Measurements from ENCODE around the gene AMER3.
A peak's percentile ranks its signal among the peaks of the same experiment; 100 is the strongest.

The AMER3 gene

DNA sequence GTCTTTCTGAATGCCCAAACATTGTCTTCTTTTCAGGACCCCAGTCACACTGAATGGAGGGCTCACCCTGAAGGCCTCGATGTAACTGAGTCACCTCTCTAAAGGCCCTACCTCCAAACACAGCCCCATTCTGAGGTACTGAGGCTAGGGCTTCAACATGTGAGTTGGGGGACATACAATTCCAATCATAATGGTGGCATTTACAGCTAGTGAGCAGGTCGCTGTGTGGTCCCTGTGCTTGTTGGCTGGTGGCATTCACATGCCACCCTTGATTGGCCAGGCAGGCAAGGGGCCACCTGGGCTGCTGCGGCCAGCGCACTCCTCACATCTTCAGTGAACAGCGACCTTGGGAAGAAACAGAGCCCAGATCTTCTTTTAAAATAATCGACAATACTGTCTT lies 30.7 kb downstream of the AMER3 start:
- Histone ChIP-seq H3K9me3 (ENCODE audit: control extremely low read depth in 1 of 5, control insufficient read depth in 4 of 5, insufficient read depth in 2 of 5, low read depth in 1 of 5, low read length in 4 of 5) (no peaks in the 10 kb centered on the region), H3K4me3 (ENCODE audit: control insufficient read depth in 1 of 7, extremely low read depth in 1 of 7, insufficient read depth in 4 of 7, low read depth in 2 of 7, low read length in 6 of 7) (no peak overlapping the region), H3K4me1 (ENCODE audit: control extremely low read depth in 1 of 4, control insufficient read depth in 4 of 4, insufficient read depth in 4 of 4, low read length in 3 of 4) (no peaks in the 10 kb centered on the region), H3K27me3 (replicated peaks in 2 of 5; ENCODE audit: control insufficient read depth in 4 of 5, insufficient read depth in 5 of 5, low read length in 4 of 5) (peaks cover 0 to 4% (median 2%) of the 10 kb centered on the region in 5 experiments), H3K27ac (ENCODE audit: insufficient read depth in 1 of 2, low read depth in 1 of 2, low read length in 2 of 2, poor library complexity in 1 of 2, severe bottlenecking in 2 of 2) (no peak overlapping the region), H3K36me3 (ENCODE audit: control insufficient read depth in 4 of 4, insufficient read depth in 4 of 4, low read length in 3 of 4) (no peaks in the 10 kb centered on the region)
- CTCF ChIA-PET = no interaction called here
- POLR2A ChIA-PET = no interaction called here
- WGBS (ENCODE audit: insufficient coverage) = 94% methylated on average over 5 of the region's 6 CpGs
- no peak for DNase-seq

DNA sequence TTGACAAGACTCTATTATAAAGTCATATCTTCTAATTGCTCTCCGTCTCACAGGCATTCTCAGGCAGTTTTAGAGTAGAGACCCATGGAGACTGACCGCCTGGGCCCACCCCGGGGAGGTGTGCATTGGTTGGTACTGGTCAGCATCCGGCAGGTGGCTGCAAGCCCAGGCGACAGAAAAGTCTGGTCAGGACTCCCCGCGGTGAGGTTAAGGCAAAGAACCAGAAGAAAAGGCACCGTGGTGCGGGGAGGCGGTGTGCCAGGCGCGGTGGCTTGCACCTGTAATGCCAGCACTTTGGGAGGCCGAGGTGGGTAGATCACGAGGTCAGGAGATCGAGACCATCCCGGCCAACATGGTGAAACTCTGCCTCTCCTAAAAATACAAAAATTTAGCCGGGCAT lies 32.5 kb downstream of the AMER3 start:
- WGBS (ENCODE audit: insufficient coverage) = 93% methylated on average over 15 of the region's 17 CpGs
- CTCF ChIA-PET = no interaction called here
- DNase-seq = no peak
- no peak overlapping the region for H3K4me3 ChIP-seq (ENCODE audit: control insufficient read depth in 1 of 7, extremely low read depth in 1 of 7, insufficient read depth in 4 of 7, low read depth in 2 of 7, low read length in 6 of 7)
- H3K9me3 ChIP-seq (ENCODE audit: control extremely low read depth in 1 of 5, control insufficient read depth in 4 of 5, insufficient read depth in 2 of 5, low read depth in 1 of 5, low read length in 4 of 5) = no peaks in the 10 kb centered on the region
- no peaks in the 10 kb centered on the region for H3K36me3 ChIP-seq (ENCODE audit: control insufficient read depth in 4 of 4, insufficient read depth in 4 of 4, low read length in 3 of 4)
- H3K27me3 ChIP-seq (replicated peaks in 2 of 5; ENCODE audit: control insufficient read depth in 4 of 5, insufficient read depth in 5 of 5, low read length in 4 of 5) = peaks cover 0 to 4% (median 2%) of the 10 kb centered on the region in 5 experiments
- POLR2A ChIA-PET = no interaction called here
- no peaks in the 10 kb centered on the region for H3K4me1 ChIP-seq (ENCODE audit: control extremely low read depth in 1 of 4, control insufficient read depth in 4 of 4, insufficient read depth in 4 of 4, low read length in 3 of 4)
- no peak overlapping the region for H3K27ac ChIP-seq (ENCODE audit: insufficient read depth in 1 of 2, low read depth in 1 of 2, low read length in 2 of 2, poor library complexity in 1 of 2, severe bottlenecking in 2 of 2)

DNA sequence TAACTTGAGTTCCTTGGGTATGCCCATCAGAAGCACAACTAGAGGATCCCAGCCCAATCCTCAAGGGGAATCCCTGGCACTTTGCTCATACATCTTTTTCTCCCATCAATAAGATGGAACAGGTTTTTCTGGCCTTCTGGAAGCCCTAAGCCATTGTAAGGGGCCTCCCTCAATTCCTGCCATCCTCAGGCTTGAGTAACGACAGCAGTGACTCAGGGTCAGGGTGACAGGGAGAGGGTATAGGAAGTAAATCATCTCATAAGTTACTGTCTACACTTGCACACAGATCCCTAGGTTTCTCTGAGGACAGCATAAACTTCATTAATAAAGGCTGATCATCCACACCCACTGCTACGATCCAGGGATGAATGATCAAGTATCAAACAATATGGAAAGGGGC lies 35.0 kb downstream of the AMER3 start:
- ChIA-PET POLR2A (no interaction called here), CTCF (interaction anchor here (2.0 kb wide), 1 partner anchor 84 kb away, joined by 5 read pairs; no protein-coding TSS in a partner anchor)
- H3K9me3 ChIP-seq (ENCODE audit: control extremely low read depth in 1 of 5, control insufficient read depth in 4 of 5, insufficient read depth in 2 of 5, low read depth in 1 of 5, low read length in 4 of 5) = no peaks in the 10 kb centered on the region
- H3K4me1 ChIP-seq (ENCODE audit: control extremely low read depth in 1 of 4, control insufficient read depth in 4 of 4, insufficient read depth in 4 of 4, low read length in 3 of 4) = no peaks in the 10 kb centered on the region
- no peaks in the 10 kb centered on the region for H3K36me3 ChIP-seq (ENCODE audit: control insufficient read depth in 4 of 4, insufficient read depth in 4 of 4, low read length in 3 of 4)
- H3K27me3 ChIP-seq (replicated peaks in 2 of 5; ENCODE audit: control insufficient read depth in 4 of 5, insufficient read depth in 5 of 5, low read length in 4 of 5) = peaks cover 0 to 4% (median under 1%) of the 10 kb centered on the region in 5 experiments
- no peak overlapping the region for H3K27ac ChIP-seq (ENCODE audit: insufficient read depth in 1 of 2, low read depth in 1 of 2, low read length in 2 of 2, poor library complexity in 1 of 2, severe bottlenecking in 2 of 2)
- WGBS (ENCODE audit: insufficient coverage) = no CpG with 5 or more reads among the region's 2 CpGs
- H3K4me3 ChIP-seq (ENCODE audit: control insufficient read depth in 1 of 7, extremely low read depth in 1 of 7, insufficient read depth in 4 of 7, low read depth in 2 of 7, low read length in 6 of 7) = no peak overlapping the region
- no peak for DNase-seq

DNA sequence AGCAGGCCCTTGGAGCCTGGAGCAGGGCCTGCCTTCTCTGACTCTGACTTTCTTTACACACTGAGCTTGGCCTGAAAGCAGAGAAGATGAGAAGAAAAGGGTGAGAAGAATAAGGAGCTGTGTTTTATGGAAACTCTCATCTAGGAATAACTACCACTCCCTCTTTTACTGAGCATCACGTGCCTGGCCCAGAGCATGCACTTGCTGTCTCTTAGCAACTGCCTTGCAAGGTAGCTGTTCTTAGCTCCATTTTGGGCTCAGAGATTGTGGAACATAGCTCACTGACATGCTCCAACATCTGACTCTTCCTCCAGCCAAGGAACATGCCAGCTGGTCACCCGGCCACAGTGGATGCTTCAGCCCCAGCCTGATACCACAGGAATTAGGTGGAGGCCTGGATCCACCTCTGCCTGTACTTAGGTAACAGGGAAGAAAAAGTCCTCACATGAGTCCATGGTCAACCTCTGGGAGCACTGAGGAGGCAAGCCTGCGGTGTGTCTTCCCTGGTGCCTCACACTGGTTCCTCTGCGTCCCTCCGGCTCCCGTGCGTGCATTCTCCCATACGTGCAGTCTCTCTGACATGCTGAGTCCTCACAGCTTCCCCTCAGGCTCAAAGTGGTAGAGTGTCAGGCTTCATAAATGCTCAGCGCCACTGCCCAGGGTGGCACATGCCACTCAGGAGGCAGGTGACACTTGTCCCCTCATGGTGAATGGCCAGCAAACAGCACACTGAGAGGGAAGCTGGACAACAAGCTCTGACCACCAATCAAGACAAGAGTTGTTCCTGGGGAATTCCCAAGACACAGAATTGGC lies 35.7 kb downstream of the AMER3 start:
- 99% methylated on average over 9 of the region's 9 CpGs for WGBS (ENCODE audit: insufficient coverage)
- ChIA-PET POLR2A (no interaction called here), CTCF (interaction anchor here (2.0 kb wide), 1 partner anchor 84 kb away, joined by 5 read pairs; no protein-coding TSS in a partner anchor)
- H3K27ac ChIP-seq (ENCODE audit: insufficient read depth in 1 of 2, low read depth in 1 of 2, low read length in 2 of 2, poor library complexity in 1 of 2, severe bottlenecking in 2 of 2) = no peak overlapping the region
- no peak overlapping the region for H3K4me3 ChIP-seq (ENCODE audit: control insufficient read depth in 1 of 7, extremely low read depth in 1 of 7, insufficient read depth in 4 of 7, low read depth in 2 of 7, low read length in 6 of 7)
- no peaks in the 10 kb centered on the region for H3K36me3 ChIP-seq (ENCODE audit: control insufficient read depth in 4 of 4, insufficient read depth in 4 of 4, low read length in 3 of 4)
- no peaks in the 10 kb centered on the region for H3K4me1 ChIP-seq (ENCODE audit: control extremely low read depth in 1 of 4, control insufficient read depth in 4 of 4, insufficient read depth in 4 of 4, low read length in 3 of 4)
- no peaks in the 10 kb centered on the region for H3K9me3 ChIP-seq (ENCODE audit: control extremely low read depth in 1 of 5, control insufficient read depth in 4 of 5, insufficient read depth in 2 of 5, low read depth in 1 of 5, low read length in 4 of 5)
- DNase-seq = no peak
- peaks cover 0 to 6% (median 4%) of the 10 kb centered on the region in 5 experiments for H3K27me3 ChIP-seq (replicated peaks in 2 of 5; ENCODE audit: control insufficient read depth in 4 of 5, insufficient read depth in 5 of 5, low read length in 4 of 5)

DNA sequence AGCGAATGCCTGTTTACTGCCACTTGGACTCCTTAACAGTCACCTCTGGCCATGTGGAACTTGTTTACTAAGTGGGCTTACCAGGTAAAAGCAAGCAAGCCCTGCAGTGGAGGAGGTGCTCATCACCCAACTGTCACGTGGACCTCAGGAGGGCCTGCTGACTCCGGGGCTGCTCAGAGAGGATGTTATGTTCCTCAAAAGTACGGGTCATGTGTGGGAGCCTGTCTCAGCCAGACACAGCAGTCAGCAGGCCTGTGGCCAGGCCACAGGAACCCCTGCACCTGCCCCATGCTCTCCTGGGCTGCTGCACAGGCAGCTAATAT lies 36.2 kb downstream of the AMER3 start:
- H3K27me3 ChIP-seq (replicated peaks in 2 of 5; ENCODE audit: control insufficient read depth in 4 of 5, insufficient read depth in 5 of 5, low read length in 4 of 5) = peaks cover 0 to 9% (median 4%) of the 10 kb centered on the region in 5 experiments
- DNase-seq = peak in 2 of 3 donors; percentile 13 to 16
- ChIA-PET POLR2A (no interaction called here), CTCF (no interaction called here)
- H3K4me1 ChIP-seq (ENCODE audit: control extremely low read depth in 1 of 4, control insufficient read depth in 4 of 4, insufficient read depth in 4 of 4, low read length in 3 of 4) = no peaks in the 10 kb centered on the region
- 42% methylated on average over 4 of the region's 4 CpGs for WGBS (ENCODE audit: insufficient coverage)
- H3K27ac ChIP-seq (ENCODE audit: insufficient read depth in 1 of 2, low read depth in 1 of 2, low read length in 2 of 2, poor library complexity in 1 of 2, severe bottlenecking in 2 of 2) = no peak overlapping the region
- no peaks in the 10 kb centered on the region for H3K36me3 ChIP-seq (ENCODE audit: control insufficient read depth in 4 of 4, insufficient read depth in 4 of 4, low read length in 3 of 4)
- no peak overlapping the region for H3K4me3 ChIP-seq (ENCODE audit: control insufficient read depth in 1 of 7, extremely low read depth in 1 of 7, insufficient read depth in 4 of 7, low read depth in 2 of 7, low read length in 6 of 7)
- no peaks in the 10 kb centered on the region for H3K9me3 ChIP-seq (ENCODE audit: control extremely low read depth in 1 of 5, control insufficient read depth in 4 of 5, insufficient read depth in 2 of 5, low read depth in 1 of 5, low read length in 4 of 5)

DNA sequence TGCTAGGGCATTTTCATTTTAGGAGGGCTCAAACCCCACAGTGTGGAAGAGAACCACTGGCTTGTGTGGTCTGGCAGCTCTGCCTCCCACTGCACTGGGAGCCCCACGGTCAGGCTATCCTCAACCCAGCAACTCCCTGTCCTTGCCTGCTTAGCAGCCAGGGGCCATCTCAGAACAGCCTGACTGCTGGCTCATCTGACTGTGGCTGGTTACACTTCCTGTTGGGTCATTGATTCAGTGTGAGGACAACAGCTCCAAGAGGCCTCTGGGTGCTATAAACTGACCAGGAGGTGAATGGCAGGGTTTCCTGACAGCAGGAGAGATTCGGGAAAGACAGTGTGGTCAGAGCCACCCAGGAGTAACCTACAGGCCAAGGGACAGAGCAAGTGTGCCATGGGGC lies 40.1 kb downstream of the AMER3 start:
- Histone ChIP-seq H3K36me3 (ENCODE audit: control insufficient read depth in 4 of 4, insufficient read depth in 4 of 4, low read length in 3 of 4) (no peaks in the 10 kb centered on the region), H3K27ac (ENCODE audit: insufficient read depth in 1 of 2, low read depth in 1 of 2, low read length in 2 of 2, poor library complexity in 1 of 2, severe bottlenecking in 2 of 2) (no peak overlapping the region), H3K27me3 (replicated peaks in 2 of 5; ENCODE audit: control insufficient read depth in 4 of 5, insufficient read depth in 5 of 5, low read length in 4 of 5) (peaks cover 0 to 32% (median 10%) of the 10 kb centered on the region in 5 experiments), H3K4me1 (ENCODE audit: control extremely low read depth in 1 of 4, control insufficient read depth in 4 of 4, insufficient read depth in 4 of 4, low read length in 3 of 4) (peaks cover 0 to 17% (median 14%) of the 10 kb centered on the region in 4 experiments), H3K9me3 (ENCODE audit: control extremely low read depth in 1 of 5, control insufficient read depth in 4 of 5, insufficient read depth in 2 of 5, low read depth in 1 of 5, low read length in 4 of 5) (no peaks in the 10 kb centered on the region), H3K4me3 (ENCODE audit: control insufficient read depth in 1 of 7, extremely low read depth in 1 of 7, insufficient read depth in 4 of 7, low read depth in 2 of 7, low read length in 6 of 7) (no peak overlapping the region)
- 73% methylated on average over 2 of the region's 2 CpGs for WGBS (ENCODE audit: insufficient coverage)
- no peak for DNase-seq
- POLR2A ChIA-PET = no interaction called here
- CTCF ChIA-PET = interaction anchor here (0.7 to 9.4 kb wide), 3 partner anchors 13 to 77 kb away, joined by 3 to 112 read pairs (median 3); no protein-coding TSS in a partner anchor

DNA sequence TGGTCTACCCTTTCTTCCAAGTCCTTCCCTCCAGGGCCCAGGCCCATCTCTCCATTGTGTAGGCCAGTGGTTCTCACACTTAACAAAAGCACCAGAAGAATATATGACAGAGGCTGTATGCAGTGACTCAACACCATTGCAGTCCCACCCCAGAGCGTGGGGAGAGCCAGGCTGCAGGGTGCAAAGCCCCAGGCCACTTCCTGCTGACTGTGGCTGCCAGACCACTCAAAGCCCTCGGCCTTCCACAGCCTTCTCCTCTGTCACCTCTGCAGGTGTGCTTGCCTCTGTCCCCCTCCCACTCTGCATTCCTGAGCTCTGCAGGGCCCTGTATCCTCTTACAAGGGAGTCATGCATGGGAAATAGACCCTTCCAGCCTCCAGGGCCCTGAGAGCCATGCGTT lies 41.0 kb downstream of the AMER3 start:
- no peaks in the 10 kb centered on the region for H3K36me3 ChIP-seq (ENCODE audit: control insufficient read depth in 4 of 4, insufficient read depth in 4 of 4, low read length in 3 of 4)
- peaks cover 0 to 17% (median 14%) of the 10 kb centered on the region in 4 experiments for H3K4me1 ChIP-seq (ENCODE audit: control extremely low read depth in 1 of 4, control insufficient read depth in 4 of 4, insufficient read depth in 4 of 4, low read length in 3 of 4)
- POLR2A ChIA-PET = no interaction called here
- no peak overlapping the region for H3K4me3 ChIP-seq (ENCODE audit: control insufficient read depth in 1 of 7, extremely low read depth in 1 of 7, insufficient read depth in 4 of 7, low read depth in 2 of 7, low read length in 6 of 7)
- CTCF ChIA-PET = interaction anchor here (1.4 to 9.4 kb wide), 2 partner anchors 68 to 76 kb away, joined by 3 to 112 read pairs; no protein-coding TSS in a partner anchor
- 79% methylated on average over 2 of the region's 3 CpGs for WGBS (ENCODE audit: insufficient coverage)
- DNase-seq = no peak
- H3K27me3 ChIP-seq (replicated peaks in 2 of 5; ENCODE audit: control insufficient read depth in 4 of 5, insufficient read depth in 5 of 5, low read length in 4 of 5) = peaks cover 0 to 35% (median 10%) of the 10 kb centered on the region in 5 experiments
- no peaks in the 10 kb centered on the region for H3K9me3 ChIP-seq (ENCODE audit: control extremely low read depth in 1 of 5, control insufficient read depth in 4 of 5, insufficient read depth in 2 of 5, low read depth in 1 of 5, low read length in 4 of 5)
- H3K27ac ChIP-seq (ENCODE audit: insufficient read depth in 1 of 2, low read depth in 1 of 2, low read length in 2 of 2, poor library complexity in 1 of 2, severe bottlenecking in 2 of 2) = no peak overlapping the region

Data from common myeloid progenitor, CD34-positive (primary cell).